Neuronal stem cell (in vitro differentiated cells): ENCODE measurements around the gene DCLK2.

Experiments used
- DNase-seq: peaks from one replicate; pipeline ENCODE4 v3.0.0-alpha.2; 2013; ENCODE audit warnings: low spot score
- H2AFZ ChIP-seq: one replicate; pipeline ENCODE4 v1.6.1; 2013; ENCODE audit warnings: mild to moderate bottlenecking, low read length, inconsistent platforms
- H2AK5ac ChIP-seq: 2 replicates; pipeline ENCODE4 v1.6.1; 2013; ENCODE audit warnings: low read depth, mild to moderate bottlenecking, inconsistent platforms, low read length, moderate library complexity, mixed read lengths
- H2BK120ac ChIP-seq: 2 replicates; pipeline ENCODE4 v1.6.1; 2013; ENCODE audit warnings: low read depth, mild to moderate bottlenecking, inconsistent platforms, low read length, moderate library complexity, mixed read lengths
- H2BK12ac ChIP-seq: one replicate; pipeline ENCODE4 v1.6.1; 2013; ENCODE audit warnings: low read length, inconsistent platforms
- H2BK15ac ChIP-seq: 2 replicates; pipeline ENCODE4 v1.6.1; 2013; ENCODE audit warnings: mild to moderate bottlenecking, low read length, inconsistent platforms, mixed read lengths
- H2BK5ac ChIP-seq: one replicate; pipeline ENCODE4 v1.6.1; 2013; ENCODE audit warnings: inconsistent platforms, mild to moderate bottlenecking, low read length, moderate library complexity
- H3K14ac ChIP-seq: one replicate; pipeline ENCODE4 v1.6.1; 2013; ENCODE audit warnings: low read length, inconsistent platforms
- H3K18ac ChIP-seq: 2 replicates; pipeline ENCODE4 v1.6.1; 2013; ENCODE audit warnings: low read length, inconsistent platforms
- H3K23ac ChIP-seq: 2 replicates; pipeline ENCODE4 v1.6.1; 2013; ENCODE audit warnings: low read depth, mild to moderate bottlenecking, mixed read lengths, low read length, inconsistent platforms; ENCODE audit not compliant: poor library complexity
- H3K27ac ChIP-seq: replicated peaks from 3 replicates; pipeline ENCODE4 v1.5.1; 2013; ENCODE audit warnings: low read length, inconsistent platforms
- H3K27me3 ChIP-seq, 3 experiments: 2 replicates each; pipeline ENCODE4 v1.6.1; 2013; ENCODE audit warnings: low read length in 3 of 3, mild to moderate bottlenecking in 2 of 3, inconsistent platforms in 1 of 3, low read depth in 1 of 3, mixed read lengths in 1 of 3, moderate library complexity in 1 of 3; ENCODE audit not compliant: control insufficient read depth in 3 of 3, insufficient read depth in 3 of 3
- H3K36me3 ChIP-seq, 2 donors: replicated peaks in 1 of 2; 2 replicates each; pipeline ENCODE4 v1.6.1; 2013; ENCODE audit warnings: low read length in 2 of 2; ENCODE audit not compliant: control insufficient read depth in 2 of 2, insufficient read depth in 2 of 2
- H3K4ac ChIP-seq: 2 replicates; pipeline ENCODE4 v1.6.1; 2013; ENCODE audit warnings: inconsistent platforms, mild to moderate bottlenecking, low read length, moderate library complexity
- H3K4me1 ChIP-seq, 2 donors: 1 replicate in 1 of 2; 2 replicates in 1 of 2; pipeline ENCODE4 v1.6.1; 2013; ENCODE audit warnings: low read length in 2 of 2, low read depth in 1 of 2; ENCODE audit not compliant: control insufficient read depth in 2 of 2, insufficient read depth in 1 of 2
- H3K4me2 ChIP-seq: one replicate; pipeline ENCODE4 v1.6.1; 2013; ENCODE audit warnings: mild to moderate bottlenecking, low read length, inconsistent platforms; ENCODE audit not compliant: insufficient read depth, poor library complexity, severe bottlenecking
- H3K4me3 ChIP-seq, 2 donors: 2 replicates each; pipeline ENCODE4 v1.5.1; 2013; ENCODE audit warnings: low read length in 2 of 2, mild to moderate bottlenecking in 2 of 2, inconsistent platforms in 1 of 2, moderate library complexity in 1 of 2
- H3K79me1 ChIP-seq: one replicate; pipeline ENCODE4 v1.6.1; 2013; ENCODE audit warnings: low read depth, mild to moderate bottlenecking, inconsistent platforms, low read length, moderate library complexity
- H3K9ac ChIP-seq: one replicate; pipeline ENCODE4 v1.6.1; 2013; ENCODE audit warnings: mild to moderate bottlenecking, low read depth, low read length, inconsistent platforms; ENCODE audit not compliant: poor library complexity
- H3K9me3 ChIP-seq, 2 donors: replicated peaks in 1 of 2; 2 replicates each; pipeline versions ENCODE3 to v1.6.1; 2013; ENCODE audit warnings: low read length in 2 of 2, mild to moderate bottlenecking in 2 of 2, inconsistent platforms in 1 of 2, low read depth in 1 of 2, mixed read lengths in 1 of 2, moderate library complexity in 1 of 2; ENCODE audit not compliant: control insufficient read depth in 2 of 2, insufficient read depth in 1 of 2
- H4K8ac ChIP-seq: one replicate; pipeline ENCODE4 v1.6.1; 2013; ENCODE audit warnings: low read depth, mild to moderate bottlenecking, inconsistent platforms, low read length, moderate library complexity
- H4K91ac ChIP-seq: one replicate; pipeline ENCODE4 v1.6.1; 2013; ENCODE audit warnings: low read length, low read depth, mild to moderate bottlenecking, inconsistent platforms; ENCODE audit not compliant: poor library complexity
- WGBS, 2 donors: extraction: QIAGEN DNeasy Blood & Tissue Kit; methylation state at CpG; one replicate each; pipeline ENCODE4 v1.1.7; 2013; ENCODE audit warnings: missing lambda C conversion rate in 2 of 2, mixed read lengths in 1 of 2; ENCODE audit not compliant: insufficient read length in 2 of 2, insufficient replicate concordance in 1 of 2; ENCODE audit errors: extremely low coverage in 2 of 2; 5-methylcytosine and 5-hydroxymethylcytosine counted together

The DCLK2 gene

DNA sequence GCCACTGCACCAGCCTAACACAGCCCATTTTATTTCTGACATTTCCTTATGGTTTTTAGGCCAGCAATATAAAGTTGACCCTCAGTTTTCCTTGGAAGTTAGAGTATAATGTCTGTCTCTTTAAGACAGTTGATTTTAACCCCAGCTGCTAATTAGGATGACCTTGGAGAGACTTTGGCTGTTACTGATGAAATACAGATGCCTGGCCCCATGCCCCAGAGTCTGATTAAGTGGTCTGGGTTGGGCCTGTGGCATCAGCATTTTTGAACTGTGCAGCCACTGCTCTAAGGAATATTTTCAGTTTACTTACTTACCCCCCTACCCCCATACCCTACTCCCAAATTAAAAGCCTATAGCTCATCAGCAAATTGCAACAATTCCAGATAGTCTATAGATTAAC, 85.8 kb downstream of the DCLK2 start:
- no peak overlapping the region for H3K4me3 ChIP-seq
- H2BK12ac ChIP-seq = no peak overlapping the region

DNA sequence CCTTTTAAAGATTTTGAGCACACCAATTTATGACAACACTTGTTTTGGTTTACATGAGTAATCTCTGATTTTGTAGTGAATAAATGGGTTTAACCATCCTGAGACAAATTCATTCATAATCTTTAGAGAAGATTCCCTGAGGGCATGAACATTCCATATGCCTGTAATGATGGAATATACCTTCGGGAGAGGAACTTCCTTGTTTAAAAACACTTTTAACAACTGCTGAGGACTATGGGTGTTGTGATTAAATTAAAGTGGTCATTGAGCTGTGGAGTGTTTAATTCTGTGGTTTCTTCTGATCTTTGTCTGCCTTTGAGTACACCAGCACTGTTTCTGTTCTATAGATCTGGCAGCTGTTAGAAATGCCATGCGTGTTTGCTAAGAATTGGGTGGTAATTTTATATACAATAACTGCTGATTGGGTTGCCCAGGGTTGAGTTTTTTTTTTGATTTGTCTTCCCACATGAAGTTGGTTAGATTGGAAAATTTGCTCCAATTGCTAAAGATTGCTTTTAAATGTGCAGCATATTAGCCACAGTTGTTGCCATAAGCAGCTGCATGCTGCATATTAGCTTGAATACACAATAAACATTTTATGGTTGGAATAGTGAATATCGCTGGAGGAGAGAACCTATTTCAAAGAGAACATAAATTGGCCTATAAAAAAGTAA, 86.8 kb downstream of the DCLK2 start:
- Histone ChIP-seq H3K14ac (no peak overlapping the region), H2AK5ac (no peak overlapping the region), H3K4ac (no peak overlapping the region), H2AFZ (no peak overlapping the region), H3K18ac (no peak overlapping the region), H3K9me3 (peaks cover 0 to 9% of the 10 kb centered on the region in 2 donors), H3K4me1 (peaks cover 2 to 4% of the 10 kb centered on the region in 2 donors), H3K23ac (no peak overlapping the region), H2BK5ac (no peak overlapping the region), H3K27ac (no peak overlapping the region), H4K91ac (no peak overlapping the region), H2BK120ac (no peak overlapping the region), H4K8ac (no peak overlapping the region), H3K9ac (no peak overlapping the region), H3K79me1 (no peaks in the 10 kb centered on the region), H2BK12ac (no peak overlapping the region), H2BK15ac (no peak overlapping the region), H3K36me3 (peaks cover 0 to 19% of the 10 kb centered on the region in 2 donors), H3K27me3 (no peaks in the 10 kb centered on the region), H3K4me3 (no peak overlapping the region), H3K4me2 (no peak overlapping the region)
- WGBS, 2 donors = no CpG with 5 or more reads among the region's 3 CpGs
- no peak for DNase-seq

More for the DNA sequence above, 85.8 kb downstream of the DCLK2 start:
- Histone ChIP-seq H3K9me3 (peaks cover 0 to 9% of the 10 kb centered on the region in 2 donors), H4K91ac (no peak overlapping the region), H2BK5ac (no peak overlapping the region), H2BK15ac (no peak overlapping the region), H2AK5ac (no peak overlapping the region), H3K27ac (no peak overlapping the region), H3K14ac (no peak overlapping the region), H3K4ac (no peak overlapping the region), H3K27me3 (no peaks in the 10 kb centered on the region), H3K4me1 (peaks cover 2 to 4% of the 10 kb centered on the region in 2 donors), H3K79me1 (no peaks in the 10 kb centered on the region), H3K9ac (no peak overlapping the region), H2AFZ (no peak overlapping the region), H3K4me2 (no peak overlapping the region), H2BK120ac (no peak overlapping the region), H4K8ac (no peak overlapping the region), H3K18ac (no peak overlapping the region), H3K23ac (no peak overlapping the region), H3K36me3 (peaks cover 0 to 19% of the 10 kb centered on the region in 2 donors)
- no peak for DNase-seq

DNA sequence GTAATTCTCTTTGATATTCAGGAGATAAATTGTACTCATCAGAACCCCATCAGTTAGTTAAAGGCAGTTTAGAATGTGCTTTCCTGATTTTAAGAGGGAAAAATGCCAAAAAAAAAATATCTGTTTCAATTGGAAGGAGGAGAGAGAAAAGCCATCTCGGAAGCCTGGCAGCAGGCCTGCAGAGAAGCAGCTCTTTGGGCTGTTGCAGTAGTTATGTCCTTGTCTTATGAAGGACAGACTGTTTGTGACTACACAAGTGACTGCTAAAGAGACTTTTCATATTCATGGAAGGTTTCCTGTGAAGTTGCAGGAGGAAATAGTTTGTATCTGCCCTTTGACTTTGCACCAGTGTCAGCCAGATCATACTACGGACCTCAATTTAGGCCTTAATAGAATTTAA, 88.8 kb downstream of the DCLK2 start:
- WGBS, 2 donors = no CpG with 5 or more reads among the region's 2 CpGs
- no peak overlapping the region for H2BK120ac ChIP-seq
- H3K4me3 ChIP-seq = no peak overlapping the region
- H2BK5ac ChIP-seq = no peak overlapping the region
- H3K9me3 ChIP-seq = peaks cover 0 to 9% of the 10 kb centered on the region in 2 donors
- H3K9ac ChIP-seq = no peak overlapping the region
- DNase-seq = no peak
- H4K91ac ChIP-seq = no peak overlapping the region
- no peak overlapping the region for H3K4ac ChIP-seq
- no peak overlapping the region for H3K27ac ChIP-seq
- H4K8ac ChIP-seq = no peak overlapping the region
- H2BK15ac ChIP-seq = no peak overlapping the region
- peaks cover 0 to 2% of the 10 kb centered on the region in 2 donors for H3K4me1 ChIP-seq
- no peak overlapping the region for H2BK12ac ChIP-seq
- H3K4me2 ChIP-seq = no peak overlapping the region
- no peaks in the 10 kb centered on the region for H3K27me3 ChIP-seq
- no peaks in the 10 kb centered on the region for H3K79me1 ChIP-seq
- no peak overlapping the region for H3K18ac ChIP-seq
- no peak overlapping the region for H2AK5ac ChIP-seq
- H3K36me3 ChIP-seq = peaks cover 0 to 19% of the 10 kb centered on the region in 2 donors
- H3K23ac ChIP-seq = no peak overlapping the region
- no peak overlapping the region for H3K14ac ChIP-seq
- no peak overlapping the region for H2AFZ ChIP-seq

DNA sequence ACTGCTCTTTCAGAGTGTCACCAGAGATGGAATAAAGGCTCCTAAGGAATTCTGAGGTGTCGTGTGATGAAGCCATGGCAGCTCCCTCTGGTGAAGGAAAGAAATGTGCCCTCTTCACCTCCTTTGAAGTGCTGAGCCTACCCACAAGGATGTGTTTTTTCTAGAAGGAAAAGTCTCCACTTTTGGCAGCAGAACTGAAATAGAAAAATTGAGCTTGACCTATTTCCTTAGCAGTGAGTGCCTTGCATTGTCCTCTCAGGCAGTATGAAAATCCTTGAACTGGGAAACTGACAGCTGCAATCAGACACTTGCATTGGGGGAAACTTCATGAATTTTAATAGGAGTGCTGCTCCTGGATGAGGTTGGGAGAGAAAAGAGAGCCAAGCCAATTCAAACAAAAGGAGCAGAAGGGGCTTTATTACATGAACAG, 95.2 kb downstream of the DCLK2 start:
- H3K27ac ChIP-seq = no peak overlapping the region
- no peaks in the 10 kb centered on the region for H3K36me3 ChIP-seq
- no peak overlapping the region for H3K9ac ChIP-seq
- peaks cover 12 to 23% of the 10 kb centered on the region in 2 donors for H3K4me1 ChIP-seq
- H3K4ac ChIP-seq = no peak overlapping the region
- no peak overlapping the region for H3K23ac ChIP-seq
- H3K4me3 ChIP-seq = peak overlapping the region in 1 of 2 donors; percentile 43
- no peak overlapping the region for H2BK120ac ChIP-seq
- H3K18ac ChIP-seq = no peak overlapping the region
- no peaks in the 10 kb centered on the region for H3K27me3 ChIP-seq
- H3K4me2 ChIP-seq = no peak overlapping the region
- no CpG with 5 or more reads among the region's 1 CpG for WGBS, 2 donors
- H4K8ac ChIP-seq = no peak overlapping the region
- no peak overlapping the region for H2AK5ac ChIP-seq
- no peaks in the 10 kb centered on the region for H3K9me3 ChIP-seq
- no peak overlapping the region for H2BK12ac ChIP-seq
- no peak for DNase-seq
- H3K79me1 ChIP-seq = no peaks in the 10 kb centered on the region
- peak overlapping the region; percentile 70 for H2AFZ ChIP-seq
- H4K91ac ChIP-seq = no peak overlapping the region
- H3K14ac ChIP-seq = no peak overlapping the region
- H2BK5ac ChIP-seq = no peak overlapping the region
- no peak overlapping the region for H2BK15ac ChIP-seq
